Measurements from ENCODE around the gene HOXC9.
A peak's percentile ranks its signal among the peaks of the same experiment; 100 is the strongest.

The HOXC9 gene

DNA sequence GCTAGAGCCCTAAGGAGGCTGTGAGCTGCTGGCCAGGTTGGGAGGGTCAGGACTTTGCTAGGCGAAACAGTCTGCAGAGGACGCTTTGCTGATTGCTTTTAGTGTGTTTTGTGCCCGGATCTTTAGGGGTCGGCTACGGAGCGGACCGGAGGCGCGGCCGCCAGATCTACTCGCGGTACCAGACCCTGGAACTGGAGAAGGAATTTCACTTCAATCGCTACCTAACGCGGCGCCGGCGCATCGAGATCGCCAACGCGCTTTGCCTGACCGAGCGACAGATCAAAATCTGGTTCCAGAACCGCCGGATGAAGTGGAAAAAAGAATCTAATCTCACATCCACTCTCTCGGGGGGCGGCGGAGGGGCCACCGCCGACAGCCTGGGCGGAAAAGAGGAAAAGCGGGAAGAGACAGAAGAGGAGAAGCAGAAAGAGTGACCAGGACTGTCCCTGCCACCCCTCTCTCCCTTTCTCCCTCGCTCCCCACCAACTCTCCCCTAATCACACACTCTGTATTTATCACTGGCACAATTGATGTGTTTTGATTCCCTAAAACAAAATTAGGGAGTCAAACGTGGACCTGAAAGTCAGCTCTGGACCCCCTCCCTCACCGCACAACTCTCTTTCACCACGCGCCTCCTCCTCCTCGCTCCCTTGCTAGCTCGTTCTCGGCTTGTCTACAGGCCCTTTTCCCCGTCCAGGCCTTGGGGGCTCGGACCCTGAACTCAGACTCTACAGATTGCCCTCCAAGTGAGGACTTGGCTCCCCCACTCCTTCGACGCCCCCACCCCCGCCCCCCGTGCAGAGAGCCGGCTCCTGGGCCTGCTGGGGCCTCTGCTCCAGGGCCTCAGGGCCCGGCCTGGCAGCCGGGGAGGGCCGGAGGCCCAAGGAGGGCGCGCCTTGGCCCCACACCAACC, 29.8 kb downstream of the HOXC9 start:
- TF ChIP-seq, protein P1, sequence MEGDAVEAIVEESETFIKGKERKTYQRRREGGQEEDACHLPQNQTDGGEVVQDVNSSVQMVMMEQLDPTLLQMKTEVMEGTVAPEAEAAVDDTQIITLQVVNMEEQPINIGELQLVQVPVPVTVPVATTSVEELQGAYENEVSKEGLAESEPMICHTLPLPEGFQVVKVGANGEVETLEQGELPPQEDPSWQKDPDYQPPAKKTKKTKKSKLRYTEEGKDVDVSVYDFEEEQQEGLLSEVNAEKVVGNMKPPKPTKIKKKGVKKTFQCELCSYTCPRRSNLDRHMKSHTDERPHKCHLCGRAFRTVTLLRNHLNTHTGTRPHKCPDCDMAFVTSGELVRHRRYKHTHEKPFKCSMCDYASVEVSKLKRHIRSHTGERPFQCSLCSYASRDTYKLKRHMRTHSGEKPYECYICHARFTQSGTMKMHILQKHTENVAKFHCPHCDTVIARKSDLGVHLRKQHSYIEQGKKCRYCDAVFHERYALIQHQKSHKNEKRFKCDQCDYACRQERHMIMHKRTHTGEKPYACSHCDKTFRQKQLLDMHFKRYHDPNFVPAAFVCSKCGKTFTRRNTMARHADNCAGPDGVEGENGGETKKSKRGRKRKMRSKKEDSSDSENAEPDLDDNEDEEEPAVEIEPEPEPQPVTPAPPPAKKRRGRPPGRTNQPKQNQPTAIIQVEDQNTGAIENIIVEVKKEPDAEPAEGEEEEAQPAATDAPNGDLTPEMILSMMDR (IDR thresholded peaks at IDR 0.05): no peak
- Histone ChIP-seq H3K4me1 (peaks cover 0 to 83% (median 66%) of the 10 kb centered on the region in 4 donors), H3K4me3 (peak overlapping the region in 1 of 2 donors; percentile 12), H3K27me3 (no peaks in the 10 kb centered on the region), H3K9me3 (no peaks in the 10 kb centered on the region), H3K36me3 (peaks cover 0 to 18% (median 16%) of the 10 kb centered on the region in 3 donors), H3K27ac (peak overlapping the region in 1 of 2 donors; percentile 98)
- peak in 1 of 2 donors; percentile 44 for DNase-seq
- intact Hi-C loops (cut with DNase I; ENCODE audit: low total_unique reads): loop anchor here (5.0 kb wide), 3 partner anchors 103 to 178 kb away; no protein-coding TSS in a partner anchor

DNA sequence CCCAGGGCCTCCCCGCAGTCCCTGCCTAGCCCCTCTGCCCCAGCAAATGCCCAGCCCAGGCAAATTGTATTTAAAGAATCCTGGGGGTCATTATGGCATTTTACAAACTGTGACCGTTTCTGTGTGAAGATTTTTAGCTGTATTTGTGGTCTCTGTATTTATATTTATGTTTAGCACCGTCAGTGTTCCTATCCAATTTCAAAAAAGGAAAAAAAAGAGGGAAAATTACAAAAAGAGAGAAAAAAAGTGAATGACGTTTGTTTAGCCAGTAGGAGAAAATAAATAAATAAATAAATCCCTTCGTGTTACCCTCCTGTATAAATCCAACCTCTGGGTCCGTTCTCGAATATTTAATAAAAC, 30.5 kb downstream of the HOXC9 start:
- intact Hi-C loops (cut with DNase I; ENCODE audit: low total_unique reads): loop anchor here (5.0 kb wide), 3 partner anchors 102 to 177 kb away; no protein-coding TSS in a partner anchor
- no peaks in the 10 kb centered on the region for H3K9me3 ChIP-seq
- no peak overlapping the region for H3K4me3 ChIP-seq
- TF ChIP-seq, protein P1 (IDR thresholded peaks at IDR 0.05): no peak
- peaks cover 0 to 81% (median 66%) of the 10 kb centered on the region in 4 donors for H3K4me1 ChIP-seq
- H3K27me3 ChIP-seq: no peaks in the 10 kb centered on the region
- DNase-seq: no peak
- H3K36me3 ChIP-seq: peaks cover 0 to 18% (median 16%) of the 10 kb centered on the region in 3 donors
- H3K27ac ChIP-seq: peak overlapping the region in 1 of 2 donors; percentile 98

DNA sequence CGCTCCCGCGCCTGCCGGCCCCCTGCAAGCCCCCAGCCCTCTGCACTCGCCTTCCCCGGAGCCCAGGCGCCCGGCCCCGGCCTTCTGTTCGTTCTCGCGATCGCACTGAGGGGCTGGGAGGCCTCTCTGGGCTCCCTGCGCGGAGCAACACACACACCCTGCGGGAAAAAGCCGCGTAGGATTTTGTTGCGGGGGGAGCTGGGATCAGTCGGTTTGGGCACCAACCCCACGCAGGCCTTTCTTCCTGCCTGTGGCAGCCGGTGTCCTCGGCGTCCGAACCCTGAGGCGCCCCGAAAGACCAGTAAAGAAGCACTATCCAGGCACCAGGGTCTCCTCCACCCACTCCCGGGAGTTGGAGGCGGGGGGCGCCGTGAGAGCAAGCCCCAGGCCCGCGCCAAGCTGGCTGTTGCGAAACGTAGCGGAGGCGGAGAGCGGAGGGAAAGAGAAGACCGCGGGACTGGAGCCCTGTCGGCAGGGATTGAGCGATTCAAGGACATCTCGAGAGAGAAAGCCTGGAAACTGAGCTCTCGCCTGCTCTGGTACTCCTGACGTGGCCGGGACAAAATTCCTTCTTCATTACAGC, 31.0 kb downstream of the HOXC9 start:
- intact Hi-C loops (cut with DNase I; ENCODE audit: low total_unique reads): loop anchor here (5.0 kb wide), 3 partner anchors 101 to 176 kb away; no protein-coding TSS in a partner anchor
- Histone ChIP-seq H3K27me3 (no peaks in the 10 kb centered on the region), H3K4me3 (peak overlapping the region; percentile 9 to 18), H3K9me3 (no peaks in the 10 kb centered on the region), H3K36me3 (peaks cover 0 to 18% (median 16%) of the 10 kb centered on the region in 3 donors), H3K27ac (peak overlapping the region in 1 of 2 donors; percentile 41), H3K4me1 (peaks cover 0 to 81% (median 63%) of the 10 kb centered on the region in 4 donors)
- TF ChIP-seq, protein P1 (IDR thresholded peaks at IDR 0.05): no peak
- DNase-seq: peak in 1 of 2 donors; percentile 66

DNA sequence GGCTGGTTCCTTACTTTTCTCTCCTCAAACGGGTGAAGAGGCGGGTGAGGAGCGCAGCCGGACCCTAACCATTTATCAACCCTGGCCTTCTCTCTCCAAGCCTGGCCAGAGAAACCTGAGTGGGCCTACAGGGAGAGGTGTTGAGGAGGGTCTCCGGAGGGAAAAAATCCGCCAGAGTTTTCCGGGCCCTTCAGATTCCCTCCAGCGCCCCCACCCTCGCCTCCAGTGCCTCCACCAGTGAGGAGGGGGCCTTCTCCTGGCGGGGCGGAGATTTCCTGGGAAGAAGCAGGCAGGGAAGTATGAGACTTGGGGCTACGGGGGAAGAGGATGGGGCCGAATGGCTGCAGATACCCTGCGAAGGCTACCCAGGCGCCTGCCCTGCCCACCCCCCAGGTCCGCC, 31.5 kb downstream of the HOXC9 start:
- Histone ChIP-seq H3K27me3 (no peaks in the 10 kb centered on the region), H3K27ac (peak overlapping the region in 1 of 2 donors; percentile 41), H3K9me3 (no peaks in the 10 kb centered on the region), H3K4me3 (peak overlapping the region in 1 of 2 donors; percentile 18), H3K36me3 (peaks cover 0 to 18% (median 16%) of the 10 kb centered on the region in 3 donors), H3K4me1 (peaks cover 0 to 81% (median 64%) of the 10 kb centered on the region in 4 donors)
- peak in 1 of 2 donors; percentile 65 for DNase-seq
- TF ChIP-seq, protein P1 (IDR thresholded peaks at IDR 0.05): no peak
- intact Hi-C loops (cut with DNase I; ENCODE audit: low total_unique reads): loop anchor here (5.0 kb wide), 3 partner anchors 101 to 176 kb away; no protein-coding TSS in a partner anchor

DNA sequence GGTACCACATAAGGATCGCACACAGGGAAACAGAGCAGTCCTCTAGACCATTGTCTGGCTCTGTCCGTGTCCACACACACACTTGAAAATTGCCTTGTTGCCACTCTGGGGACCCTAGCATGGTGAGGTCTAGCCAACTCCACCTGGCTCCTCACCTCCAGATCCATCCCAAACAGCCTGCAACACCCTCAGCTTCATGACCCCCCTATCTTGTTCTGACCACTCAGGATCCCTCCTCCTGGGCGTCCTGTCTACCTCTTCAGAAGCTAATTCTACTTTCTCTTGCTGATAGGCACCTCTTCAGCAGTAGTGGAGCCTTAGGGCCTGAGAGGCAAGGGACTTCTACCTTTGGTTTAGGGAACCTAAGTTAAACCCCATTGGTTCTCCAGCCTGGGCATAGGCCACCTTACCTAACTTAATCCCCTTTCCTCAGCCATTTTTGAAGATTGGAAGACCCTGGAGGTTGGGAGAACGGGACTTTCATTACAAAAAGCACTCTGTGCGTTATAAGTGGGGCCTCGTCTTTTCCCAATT, 32.2 kb downstream of the HOXC9 start:
- DNase-seq: no peak
- Histone ChIP-seq H3K27ac (peak overlapping the region in 1 of 2 donors; percentile 41), H3K27me3 (no peaks in the 10 kb centered on the region), H3K4me3 (peak overlapping the region in 1 of 2 donors; percentile 50), H3K9me3 (no peaks in the 10 kb centered on the region), H3K36me3 (peaks cover 0 to 18% (median 16%) of the 10 kb centered on the region in 3 donors), H3K4me1 (peaks cover 0 to 81% (median 63%) of the 10 kb centered on the region in 4 donors)
- intact Hi-C loops (cut with DNase I; ENCODE audit: low total_unique reads): loop anchor here (2.0 to 5.0 kb wide), 4 partner anchors 100 to 175 kb away; no protein-coding TSS in a partner anchor
- TF ChIP-seq, protein P1 (IDR thresholded peaks at IDR 0.05): no peak

Data from tibial artery (tissue), 4 donors.